ENCODE data around the gene NUDCD3.

The NUDCD3 gene

GRCh38 chr7:44465490-44465889 lies 25.0 kb downstream of the NUDCD3 start:
- Histone ChIP-seq H3K4me1 (peaks cover 6% of the 10 kb centered on the region), H3K4me3 (ENCODE audit: low read depth, low read length) (no peak overlapping the region), H3K36me3 (peaks cover 20% of the 10 kb centered on the region), H3K9me3 (no peaks in the 10 kb centered on the region), H3K27me3 (no peaks in the 10 kb centered on the region)
- no peak for DNase-seq
- TF ChIP-seq CTCF (IDR thresholded peaks at IDR 0.05; ENCODE audit: low read depth, low read length) = no peak

GRCh38 chr7:44463169-44463808 lies 27.2 kb downstream of the NUDCD3 start:
- Histone ChIP-seq H3K4me3 (ENCODE audit: low read depth, low read length) (no peak overlapping the region), H3K36me3 (peaks cover 13% of the 10 kb centered on the region), H3K9me3 (no peaks in the 10 kb centered on the region), H3K4me1 (no peaks in the 10 kb centered on the region), H3K27me3 (no peaks in the 10 kb centered on the region)
- TF ChIP-seq CTCF (IDR thresholded peaks at IDR 0.05; ENCODE audit: low read depth, low read length) = peak; percentile 34
- DNase-seq = no peak

GRCh38 chr7:44461387-44461786 lies 29.1 kb downstream of the NUDCD3 start:
- H3K9me3 ChIP-seq = no peaks in the 10 kb centered on the region
- H3K4me1 ChIP-seq = no peaks in the 10 kb centered on the region
- no peaks in the 10 kb centered on the region for H3K27me3 ChIP-seq
- DNase-seq = no peak
- H3K4me3 ChIP-seq (ENCODE audit: low read depth, low read length) = no peak overlapping the region
- peaks cover 4% of the 10 kb centered on the region for H3K36me3 ChIP-seq
- TF ChIP-seq CTCF (IDR thresholded peaks at IDR 0.05; ENCODE audit: low read depth, low read length) = no peak

GRCh38 chr7:44460325-44460724 lies 30.1 kb downstream of the NUDCD3 start:
- no peak for DNase-seq
- no peak for TF ChIP-seq CTCF (IDR thresholded peaks at IDR 0.05; ENCODE audit: low read depth, low read length)
- Histone ChIP-seq H3K4me3 (ENCODE audit: low read depth, low read length) (no peak overlapping the region), H3K36me3 (peaks cover 7% of the 10 kb centered on the region), H3K9me3 (no peaks in the 10 kb centered on the region), H3K27me3 (no peaks in the 10 kb centered on the region), H3K4me1 (no peaks in the 10 kb centered on the region)

DNA sequence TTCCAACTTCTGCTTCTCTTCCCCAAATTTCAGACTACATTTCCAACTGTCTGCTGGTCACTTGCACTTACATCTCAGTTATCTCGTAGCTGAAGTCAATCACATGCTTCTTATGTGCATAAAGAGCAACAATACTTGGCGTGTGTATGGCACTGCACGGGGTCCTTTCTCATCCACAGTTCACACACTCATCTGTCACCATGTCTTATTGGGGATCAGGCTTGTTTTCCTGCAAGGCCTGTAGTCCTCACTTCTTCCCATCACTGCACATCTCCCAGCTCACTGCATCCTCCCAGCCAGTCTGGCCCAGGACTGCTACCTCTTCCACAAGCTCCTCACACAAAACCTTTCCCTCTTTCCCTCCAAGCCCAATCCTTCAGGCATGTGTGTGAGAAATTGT lies 35.3 kb downstream of the NUDCD3 start:
- Histone ChIP-seq H3K4me3 (ENCODE audit: low read depth, low read length) (no peak overlapping the region), H3K36me3 (peaks cover 8% of the 10 kb centered on the region), H3K4me1 (no peaks in the 10 kb centered on the region), H3K27me3 (no peaks in the 10 kb centered on the region), H3K9me3 (no peaks in the 10 kb centered on the region)
- DNase-seq = no peak
- TF ChIP-seq CTCF (IDR thresholded peaks at IDR 0.05; ENCODE audit: low read depth, low read length) = no peak

- DNase-seq = no peak
- no peak for TF ChIP-seq CTCF (IDR thresholded peaks at IDR 0.05; ENCODE audit: low read depth, low read length)
- Histone ChIP-seq H3K4me3 (ENCODE audit: low read depth, low read length) (no peak overlapping the region), H3K27me3 (no peaks in the 10 kb centered on the region), H3K36me3 (peaks cover 8% of the 10 kb centered on the region), H3K9me3 (no peaks in the 10 kb centered on the region), H3K4me1 (no peaks in the 10 kb centered on the region)
These were observed 36.1 kb downstream of the NUDCD3 start for GRCh38 chr7:44454348-44454747.

Measured in BE2C (cell line).